HepG2 (cell line): ENCODE results near the gene MTM1. TPM values are rescaled to one million over a fixed set of nuclear protein-coding genes. Genes with fewer than 3 reads are reported as not detected.

Experiments used
- CHD4 ChIP-seq: fragments of 200-600 bp; sonication (generic); IDR thresholded peaks from 2 replicates; pipeline ENCODE4 v1.7.0; 2017; ENCODE audit warnings: mild to moderate bottlenecking, low read length, borderline replicate concordance
- ELF4 ChIP-seq: sonication (generic); formaldehyde crosslinking; IDR thresholded peaks from 2 replicates; pipeline ENCODE4 v1.5.0; 2020; ENCODE audit warnings: missing genetic modification reagents, mild to moderate bottlenecking, moderate library complexity, borderline replicate concordance
- KDM1A ChIP-seq: IDR thresholded peaks from 2 replicates; pipeline ENCODE4 v1.6.1; 2016; ENCODE audit warnings: missing compliant biosample characterization
- KLF13 ChIP-seq: sonication (generic); formaldehyde crosslinking; IDR thresholded peaks from 2 replicates; pipeline ENCODE4 v1.4.0; 2020; ENCODE audit warnings: mild to moderate bottlenecking, missing genetic modification reagents
- MAZ ChIP-seq, 2 experiments: sonication (generic) in 1 of 2; formaldehyde crosslinking in 1 of 2; IDR thresholded peaks; 2 replicates each; pipeline versions ENCODE4 v1.5.0 to v1.6.1; 2012 to 2020; ENCODE audit warnings: low read depth in 2 of 2, mild to moderate bottlenecking in 2 of 2, borderline replicate concordance in 1 of 2, improper control_type of control experiment in 1 of 2, low read length in 1 of 2, missing genetic modification reagents in 1 of 2, moderate library complexity in 1 of 2
- NFATC3 ChIP-seq: sonication (generic); formaldehyde crosslinking; IDR thresholded peaks from 2 replicates; pipeline ENCODE4 v1.5.1; 2020; ENCODE audit warnings: mild to moderate bottlenecking, missing genetic modification reagents
- NR2F1 ChIP-seq, 2 experiments: fragments of 450-650 bp in 1 of 2; formaldehyde crosslinking in 1 of 2; IDR thresholded peaks; 2 replicates each; pipeline versions ENCODE4 v1.5.0 to v1.6.1; 2016 to 2020; ENCODE audit warnings: mild to moderate bottlenecking in 1 of 2, missing compliant biosample characterization in 1 of 2, missing genetic modification reagents in 1 of 2, moderate library complexity in 1 of 2
- SIX1 ChIP-seq: sonication (generic); formaldehyde crosslinking; IDR thresholded peaks from 2 replicates; pipeline ENCODE4 v1.4.0; 2020; ENCODE audit warnings: missing genetic modification reagents, borderline replicate concordance
- SIX4 ChIP-seq: sonication (generic); formaldehyde crosslinking; IDR thresholded peaks from 2 replicates; pipeline ENCODE4 v1.4.0; 2020; ENCODE audit warnings: missing genetic modification reagents
- ZFYVE20 ChIP-seq: sonication (generic); formaldehyde crosslinking; IDR thresholded peaks from 2 replicates; pipeline ENCODE4 v1.8.0; 2023; ENCODE audit warnings: low read depth, mild to moderate bottlenecking, moderate library complexity, missing genetic modification reagents, borderline replicate concordance
- ZNF432 ChIP-seq: sonication (generic); formaldehyde crosslinking; IDR thresholded peaks from 2 replicates; pipeline ENCODE4 v1.5.0; 2020; ENCODE audit warnings: missing genetic modification reagents, mild to moderate bottlenecking, borderline replicate concordance
- polyA plus RNA-seq, 8 experiments: library from polyadenylated mRNA; depleted of rRNA in 3 of 8; stranded (reverse) in 7 of 8; unstranded in 1 of 8; fragments of >200 nt; fragmentation: Illumina TruSeq in 4 of 8; extraction: Trizol in 4 of 8; gene quantifications; 2 replicates each; pipeline versions ENCODE4 v1.2.1 to v1.2.3, GENCODE V29; 2011 to 2016; ENCODE audit warnings: low read depth in 4 of 8, missing spikeins in 1 of 8, mixed read lengths in 1 of 8; ENCODE audit not compliant: insufficient read depth in 1 of 8
- total RNA-seq, 5 experiments: library from RNA; depleted of rRNA; stranded (reverse); fragments of >200 nt; fragmentation: Illumina TruSeq; extraction: Trizol; gene quantifications; 2 replicates each; pipeline ENCODE4 v1.2.3, GENCODE V29; 2016; ENCODE audit warnings: low read depth in 1 of 5
- TF ChIP-seq, protein P1 (sequence below): sonication (generic); formaldehyde crosslinking; IDR thresholded peaks from 2 replicates; pipeline ENCODE4 v1.5.0; 2020; ENCODE audit warnings: mild to moderate bottlenecking, missing genetic modification reagents, borderline replicate concordance
- TF ChIP-seq, protein P2 (sequence below): sonication (generic); formaldehyde crosslinking; IDR thresholded peaks from 2 replicates; pipeline ENCODE4 v1.8.0; 2022; ENCODE audit warnings: low read depth, missing genetic modification reagents
- TF ChIP-seq, protein P3 (sequence below): IDR thresholded peaks from 2 replicates; pipeline ENCODE4 v1.6.1; 2016; ENCODE audit warnings: mild to moderate bottlenecking

Gene MTM1
- total and polyA plus RNA-seq, 2 of the 13 experiments (the other 11 are each of a cell fraction or from before 2014, with no cell fraction given): 12.0 to 15.2 TPM

DNA sequence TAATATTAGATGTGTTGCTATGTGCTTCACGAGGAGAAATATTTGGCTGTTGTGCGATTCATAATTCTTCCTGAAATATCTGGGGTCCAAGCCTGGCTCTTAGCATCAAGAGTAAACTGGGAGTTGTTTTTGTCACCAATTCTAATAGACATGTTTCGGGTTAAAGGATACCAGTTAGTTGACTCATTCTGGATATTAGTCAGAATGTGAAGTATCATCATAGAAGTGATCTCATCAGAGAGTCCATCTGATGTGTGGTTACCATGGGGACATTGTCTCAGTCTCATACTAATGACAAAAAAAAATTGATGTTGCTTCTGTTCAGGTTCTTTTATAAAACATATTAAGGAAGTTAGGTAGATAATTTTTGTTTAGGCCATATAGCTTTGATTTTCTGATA lies 67.5 kb downstream of the MTM1 start (continued):
- TF ChIP-seq, protein P1, sequence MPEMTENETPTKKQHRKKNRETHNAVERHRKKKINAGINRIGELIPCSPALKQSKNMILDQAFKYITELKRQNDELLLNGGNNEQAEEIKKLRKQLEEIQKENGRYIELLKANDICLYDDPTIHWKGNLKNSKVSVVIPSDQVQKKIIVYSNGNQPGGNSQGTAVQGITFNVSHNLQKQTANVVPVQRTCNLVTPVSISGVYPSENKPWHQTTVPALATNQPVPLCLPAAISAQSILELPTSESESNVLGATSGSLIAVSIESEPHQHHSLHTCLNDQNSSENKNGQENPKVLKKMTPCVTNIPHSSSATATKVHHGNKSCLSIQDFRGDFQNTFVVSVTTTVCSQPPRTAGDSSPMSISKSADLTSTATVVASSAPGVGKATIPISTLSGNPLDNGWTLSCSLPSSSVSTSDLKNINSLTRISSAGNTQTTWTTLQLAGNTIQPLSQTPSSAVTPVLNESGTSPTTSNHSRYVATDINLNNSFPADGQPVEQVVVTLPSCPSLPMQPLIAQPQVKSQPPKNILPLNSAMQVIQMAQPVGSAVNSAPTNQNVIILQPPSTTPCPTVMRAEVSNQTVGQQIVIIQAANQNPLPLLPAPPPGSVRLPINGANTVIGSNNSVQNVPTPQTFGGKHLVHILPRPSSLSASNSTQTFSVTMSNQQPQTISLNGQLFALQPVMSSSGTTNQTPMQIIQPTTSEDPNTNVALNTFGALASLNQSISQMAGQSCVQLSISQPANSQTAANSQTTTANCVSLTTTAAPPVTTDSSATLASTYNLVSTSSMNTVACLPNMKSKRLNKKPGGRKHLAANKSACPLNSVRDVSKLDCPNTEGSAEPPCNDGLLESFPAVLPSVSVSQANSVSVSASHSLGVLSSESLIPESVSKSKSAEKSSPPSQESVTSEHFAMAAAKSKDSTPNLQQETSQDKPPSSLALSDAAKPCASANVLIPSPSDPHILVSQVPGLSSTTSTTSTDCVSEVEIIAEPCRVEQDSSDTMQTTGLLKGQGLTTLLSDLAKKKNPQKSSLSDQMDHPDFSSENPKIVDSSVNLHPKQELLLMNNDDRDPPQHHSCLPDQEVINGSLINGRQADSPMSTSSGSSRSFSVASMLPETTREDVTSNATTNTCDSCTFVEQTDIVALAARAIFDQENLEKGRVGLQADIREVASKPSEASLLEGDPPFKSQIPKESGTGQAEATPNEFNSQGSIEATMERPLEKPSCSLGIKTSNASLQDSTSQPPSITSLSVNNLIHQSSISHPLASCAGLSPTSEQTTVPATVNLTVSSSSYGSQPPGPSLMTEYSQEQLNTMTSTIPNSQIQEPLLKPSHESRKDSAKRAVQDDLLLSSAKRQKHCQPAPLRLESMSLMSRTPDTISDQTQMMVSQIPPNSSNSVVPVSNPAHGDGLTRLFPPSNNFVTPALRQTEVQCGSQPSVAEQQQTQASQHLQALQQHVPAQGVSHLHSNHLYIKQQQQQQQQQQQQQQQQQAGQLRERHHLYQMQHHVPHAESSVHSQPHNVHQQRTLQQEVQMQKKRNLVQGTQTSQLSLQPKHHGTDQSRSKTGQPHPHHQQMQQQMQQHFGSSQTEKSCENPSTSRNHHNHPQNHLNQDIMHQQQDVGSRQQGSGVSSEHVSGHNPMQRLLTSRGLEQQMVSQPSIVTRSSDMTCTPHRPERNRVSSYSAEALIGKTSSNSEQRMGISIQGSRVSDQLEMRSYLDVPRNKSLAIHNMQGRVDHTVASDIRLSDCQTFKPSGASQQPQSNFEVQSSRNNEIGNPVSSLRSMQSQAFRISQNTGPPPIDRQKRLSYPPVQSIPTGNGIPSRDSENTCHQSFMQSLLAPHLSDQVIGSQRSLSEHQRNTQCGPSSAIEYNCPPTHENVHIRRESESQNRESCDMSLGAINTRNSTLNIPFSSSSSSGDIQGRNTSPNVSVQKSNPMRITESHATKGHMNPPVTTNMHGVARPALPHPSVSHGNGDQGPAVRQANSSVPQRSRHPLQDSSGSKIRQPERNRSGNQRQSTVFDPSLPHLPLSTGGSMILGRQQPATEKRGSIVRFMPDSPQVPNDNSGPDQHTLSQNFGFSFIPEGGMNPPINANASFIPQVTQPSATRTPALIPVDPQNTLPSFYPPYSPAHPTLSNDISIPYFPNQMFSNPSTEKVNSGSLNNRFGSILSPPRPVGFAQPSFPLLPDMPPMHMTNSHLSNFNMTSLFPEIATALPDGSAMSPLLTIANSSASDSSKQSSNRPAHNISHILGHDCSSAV (CRISPR knock-in tag): no peak
- TF ChIP-seq NR2F1 (CRISPR knock-in tag; IDR thresholded peaks at IDR 0.05) (no peak), ZFYVE20 (CRISPR knock-in tag) (no peak), ZNF432 (no peak), SIX1 (CRISPR knock-in tag) (no peak), KDM1A (no peak), CHD4 (no peak), MAZ (IDR thresholded peaks at IDR 0.05; ENCODE audit: borderline replicate concordance, low read depth, low read length) (no peak), MAZ (CRISPR knock-in tag; IDR thresholded peaks at IDR 0.05; ENCODE audit: low read depth) (no peak), NFATC3 (CRISPR knock-in tag) (no peak), ELF4 (CRISPR knock-in tag) (no peak), KLF13 (no peak), SIX4 (no peak)
- TF ChIP-seq, protein P2, sequence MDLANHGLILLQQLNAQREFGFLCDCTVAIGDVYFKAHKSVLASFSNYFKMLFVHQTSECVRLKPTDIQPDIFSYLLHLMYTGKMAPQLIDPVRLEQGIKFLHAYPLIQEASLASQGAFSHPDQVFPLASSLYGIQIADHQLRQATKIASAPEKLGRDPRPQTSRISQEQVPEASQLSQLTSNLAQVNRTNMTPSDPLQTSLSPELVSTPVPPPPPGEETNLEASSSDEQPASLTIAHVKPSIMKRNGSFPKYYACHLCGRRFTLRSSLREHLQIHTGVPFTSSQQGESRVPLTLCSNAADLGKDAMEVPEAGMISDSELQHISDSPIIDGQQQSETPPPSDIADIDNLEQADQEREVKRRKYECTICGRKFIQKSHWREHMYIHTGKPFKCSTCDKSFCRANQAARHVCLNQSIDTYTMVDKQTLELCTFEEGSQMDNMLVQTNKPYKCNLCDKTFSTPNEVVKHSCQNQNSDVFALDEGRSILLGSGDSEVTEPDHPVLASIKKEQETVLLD: no peak
- TF ChIP-seq, protein P3, sequence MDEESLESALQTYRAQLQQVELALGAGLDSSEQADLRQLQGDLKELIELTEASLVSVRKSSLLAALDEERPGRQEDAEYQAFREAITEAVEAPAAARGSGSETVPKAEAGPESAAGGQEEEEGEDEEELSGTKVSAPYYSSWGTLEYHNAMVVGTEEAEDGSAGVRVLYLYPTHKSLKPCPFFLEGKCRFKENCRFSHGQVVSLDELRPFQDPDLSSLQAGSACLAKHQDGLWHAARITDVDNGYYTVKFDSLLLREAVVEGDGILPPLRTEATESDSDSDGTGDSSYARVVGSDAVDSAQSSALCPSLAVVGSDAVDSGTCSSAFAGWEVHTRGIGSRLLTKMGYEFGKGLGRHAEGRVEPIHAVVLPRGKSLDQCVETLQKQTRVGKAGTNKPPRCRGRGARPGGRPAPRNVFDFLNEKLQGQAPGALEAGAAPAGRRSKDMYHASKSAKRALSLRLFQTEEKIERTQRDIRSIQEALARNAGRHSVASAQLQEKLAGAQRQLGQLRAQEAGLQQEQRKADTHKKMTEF (CRISPR knock-in tag): no peak
